ENCODE results near the gene RNPEP.
"Not testable (repeated sequence)": the region's sequence is repeated elsewhere in the genome, so short reads cannot be mapped to it uniquely, and the experiment has no call there.

RNPEP gene

GRCh38 chr1:201962382-201962781 is 20.1 kb upstream of the RNPEP start:
- not testable (repeated sequence) for DNase-seq (ENCODE audit: low read depth in 3 of 3)

GRCh38 chr1:201964261-201964660 is 18.2 kb upstream of the RNPEP start:
- DNase-seq (ENCODE audit: low read depth in 3 of 3) = no peak

- no peak for DNase-seq (ENCODE audit: low read depth in 3 of 3)
Measured at GRCh38 chr1:201966171-201966570, 16.3 kb upstream of the RNPEP start.

- DNase-seq (ENCODE audit: low read depth in 3 of 3) = no peak
Measured at GRCh38 chr1:201968202-201968925, 14.1 kb upstream of the RNPEP start.

- no peak for DNase-seq (ENCODE audit: low read depth in 3 of 3)
Measured at GRCh38 chr1:201970334-201971159, 11.9 kb upstream of the RNPEP start.

DNA sequence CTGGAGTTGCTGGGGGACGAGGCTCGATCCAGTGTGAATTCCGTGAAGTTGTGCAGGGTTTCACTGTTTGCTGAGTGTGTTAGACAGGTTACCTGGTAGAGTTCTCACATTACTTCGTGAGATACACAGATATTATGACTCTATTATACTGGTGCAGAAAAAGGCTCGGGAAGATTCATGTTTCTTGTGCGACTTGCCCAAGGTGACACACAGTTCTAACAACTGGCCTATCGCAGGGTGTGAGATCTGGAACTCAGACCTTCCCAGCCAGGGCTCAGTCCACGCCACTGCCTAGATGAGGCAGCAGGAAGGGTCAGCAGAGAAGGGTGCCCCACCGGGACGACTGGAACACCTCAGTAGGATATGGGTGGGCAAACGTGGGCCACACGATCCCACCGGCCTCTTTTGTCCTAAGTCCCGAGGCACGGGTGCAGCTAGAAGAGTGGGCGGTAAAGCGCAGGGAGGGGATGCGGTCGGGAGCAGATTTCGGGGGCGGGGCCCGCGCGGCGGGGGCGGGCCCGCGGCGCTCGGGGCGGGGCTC is 296 bp upstream of the RNPEP start:
- DNase-seq (ENCODE audit: low read depth in 3 of 3) = peak; percentile 38 to 75 (median 59)

DNA sequence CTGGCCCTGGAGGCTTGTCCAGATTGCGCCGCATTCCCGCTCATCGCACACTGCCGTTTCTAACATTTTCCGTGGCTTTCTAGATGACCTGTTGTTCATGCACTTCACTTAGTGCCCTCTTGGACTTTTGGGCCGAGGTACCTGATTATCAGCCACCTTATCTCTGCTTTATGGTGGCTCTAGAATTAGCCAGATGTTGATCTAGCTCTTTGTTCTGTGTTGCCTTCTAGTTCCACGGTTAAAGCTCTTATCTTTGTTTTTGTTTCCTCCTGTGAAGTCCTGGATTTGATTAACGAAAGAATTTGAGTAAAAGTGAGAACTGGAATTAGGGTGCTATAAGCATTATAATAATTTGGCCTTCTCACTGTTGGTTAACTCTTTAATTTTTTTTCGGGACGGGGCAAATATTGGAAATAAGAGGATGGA is 945 bp downstream of the RNPEP start:
- DNase-seq (ENCODE audit: low read depth in 3 of 3) = no peak

DNA sequence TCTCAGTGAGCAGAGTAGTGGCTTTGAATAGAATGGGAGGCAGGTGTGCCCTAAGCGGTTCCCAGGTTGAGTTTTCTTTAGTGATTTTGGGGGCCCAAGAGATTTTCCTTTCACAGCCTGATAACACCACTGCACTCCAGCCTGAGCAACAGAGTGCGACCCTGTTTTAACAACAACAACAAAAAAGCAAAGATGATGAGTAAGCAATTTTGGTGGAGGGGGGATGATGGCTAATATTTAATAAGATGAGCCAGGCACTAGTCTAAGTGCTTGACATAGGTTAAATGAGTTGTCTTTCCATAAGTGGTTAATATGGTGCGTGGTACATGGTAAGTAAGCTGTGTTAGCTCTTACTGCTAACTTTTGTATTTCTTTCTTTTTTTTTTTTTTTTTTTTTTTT is 2.0 kb downstream of the RNPEP start:
- no peak for DNase-seq (ENCODE audit: low read depth in 3 of 3)

- no peak for DNase-seq (ENCODE audit: low read depth in 3 of 3)
Measured at GRCh38 chr1:201985355-201985754, 2.9 kb downstream of the RNPEP start.

GRCh38 chr1:201988601-201989000 is 6.2 kb downstream of the RNPEP start:
- DNase-seq (ENCODE audit: low read depth in 3 of 3) = no peak

DNA sequence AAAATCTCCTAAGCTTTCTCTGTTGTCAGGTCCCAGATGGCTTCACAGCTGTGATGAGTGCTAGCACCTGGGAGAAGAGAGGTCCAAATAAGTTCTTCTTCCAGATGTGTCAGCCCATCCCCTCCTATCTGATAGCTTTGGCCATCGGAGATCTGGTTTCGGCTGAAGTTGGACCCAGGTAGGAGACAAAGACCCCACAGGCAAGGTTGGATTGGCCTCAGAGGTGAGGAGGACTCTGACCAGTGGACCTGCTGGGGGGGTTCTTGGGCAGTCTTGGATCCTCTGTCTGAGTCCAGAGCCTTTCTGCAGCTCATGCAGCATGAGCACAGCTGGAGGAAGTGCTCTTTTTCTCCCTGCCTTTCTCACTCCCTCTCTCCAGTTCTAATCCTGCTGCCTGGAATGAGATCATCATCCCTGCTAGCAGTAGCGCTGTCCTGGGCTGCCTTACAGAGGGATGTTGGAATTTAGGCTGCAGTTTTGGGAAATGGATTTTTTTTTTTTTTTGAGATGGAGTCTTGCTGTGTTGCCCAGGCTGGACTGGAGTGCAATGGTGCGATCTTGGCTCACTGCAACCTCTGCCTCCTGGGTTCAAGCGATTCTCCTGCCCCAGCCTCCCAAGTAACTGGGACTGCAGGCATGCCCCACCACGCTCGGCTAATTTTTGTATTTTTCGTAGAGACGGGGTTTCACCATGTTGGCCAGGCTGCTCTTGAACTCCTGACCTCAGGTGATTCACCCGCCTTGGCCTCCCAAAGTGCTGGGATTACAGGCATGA is 7.1 kb downstream of the RNPEP start:
- no peak for DNase-seq (ENCODE audit: low read depth in 3 of 3)

GRCh38 chr1:201990427-201990826 is 8.0 kb downstream of the RNPEP start:
- no peak for DNase-seq (ENCODE audit: low read depth in 3 of 3)

DNA sequence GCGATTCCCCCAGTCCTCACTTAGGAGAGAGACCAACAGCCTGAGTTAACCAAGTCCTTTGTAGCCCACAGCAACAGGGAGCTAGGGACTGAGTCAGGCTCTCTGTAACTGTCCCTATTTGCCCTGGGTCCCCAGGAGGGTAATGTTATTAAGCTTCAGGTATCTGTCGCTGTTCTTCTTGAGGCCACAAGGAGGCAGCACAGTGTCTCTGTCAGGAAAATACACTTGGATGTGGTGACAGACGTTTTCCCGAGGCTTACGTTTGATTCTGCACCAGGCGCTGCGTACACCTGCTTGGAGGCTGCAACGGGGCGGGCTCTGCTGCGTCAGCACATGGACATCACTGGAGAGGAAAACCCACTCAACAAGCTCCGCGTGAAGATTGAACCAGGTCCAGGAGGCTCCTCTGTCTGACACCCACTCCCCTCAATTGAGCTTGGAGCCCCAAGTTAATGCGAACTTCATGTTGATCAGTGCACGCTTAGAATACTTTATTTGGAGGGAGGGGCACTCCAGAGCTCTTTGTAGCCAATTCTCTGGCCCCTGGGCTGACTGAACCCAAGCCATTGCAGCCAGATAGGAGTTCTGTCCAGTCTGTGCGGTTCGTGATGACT is 17.3 kb downstream of the RNPEP start:
- DNase-seq (ENCODE audit: low read depth in 3 of 3) = peak in 1 of 3 experiments; percentile 3

DNA sequence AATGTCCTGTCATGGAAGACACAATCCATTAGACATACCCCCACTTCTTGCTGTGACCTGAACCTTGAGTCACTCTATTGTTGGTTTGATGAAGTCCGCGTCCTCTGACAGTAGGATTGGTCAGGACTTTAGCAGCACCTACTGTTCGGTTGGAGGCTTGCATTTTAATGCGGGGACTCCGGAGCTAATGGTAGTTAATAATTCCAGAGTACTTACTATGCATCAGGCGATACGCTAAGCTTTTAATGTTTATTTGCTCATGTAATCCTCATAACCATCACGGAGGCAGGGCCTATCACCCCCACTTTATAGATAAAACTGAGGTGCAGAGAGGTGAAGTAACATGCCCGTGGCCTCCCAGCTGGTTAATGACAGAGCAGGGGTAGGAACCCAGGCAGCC is 20.1 kb downstream of the RNPEP start:
- DNase-seq (ENCODE audit: low read depth in 3 of 3) = no peak

DNA sequence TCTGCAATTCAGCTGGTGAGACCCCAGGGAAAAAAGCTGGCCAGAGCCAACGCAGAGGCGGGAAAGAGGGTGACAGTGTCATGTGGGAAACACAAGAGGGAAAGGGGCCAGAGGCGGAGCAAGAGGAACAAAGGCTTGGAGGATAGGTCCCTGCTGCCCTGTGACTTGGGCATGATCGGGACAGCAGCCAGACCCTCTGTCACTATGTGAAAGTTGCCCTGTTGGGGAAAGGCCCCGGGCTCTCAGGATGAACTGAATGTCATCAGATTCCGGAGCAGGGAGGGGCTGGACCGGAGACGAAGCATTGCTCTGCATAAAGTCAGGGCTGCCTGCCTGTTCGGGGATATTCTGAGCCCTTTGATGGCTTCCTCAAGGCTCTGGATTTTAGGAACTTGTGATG is 22.3 kb downstream of the RNPEP start:
- DNase-seq (ENCODE audit: low read depth in 3 of 3) = no peak

DNA sequence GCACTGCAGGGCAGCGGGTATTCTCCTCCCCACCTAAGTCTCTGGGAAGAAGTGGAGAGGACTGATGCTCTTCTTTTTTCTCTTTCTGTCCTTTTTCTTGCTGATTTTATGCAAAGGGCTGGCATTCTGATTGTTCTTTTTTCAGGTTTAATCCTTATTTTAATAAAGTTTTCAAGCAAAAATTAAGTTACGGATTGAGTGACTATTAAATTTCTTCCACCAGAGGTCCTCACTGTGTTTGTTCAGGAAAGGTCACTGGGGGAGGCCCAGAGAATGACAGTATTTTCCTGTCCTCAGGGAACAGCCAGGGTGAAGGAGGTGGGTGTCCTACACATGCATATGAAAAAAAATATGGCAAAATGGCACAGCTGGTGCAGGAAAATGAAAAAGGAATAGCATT is 23.5 kb downstream of the RNPEP start:
- no peak for DNase-seq (ENCODE audit: low read depth in 3 of 3)

DNA sequence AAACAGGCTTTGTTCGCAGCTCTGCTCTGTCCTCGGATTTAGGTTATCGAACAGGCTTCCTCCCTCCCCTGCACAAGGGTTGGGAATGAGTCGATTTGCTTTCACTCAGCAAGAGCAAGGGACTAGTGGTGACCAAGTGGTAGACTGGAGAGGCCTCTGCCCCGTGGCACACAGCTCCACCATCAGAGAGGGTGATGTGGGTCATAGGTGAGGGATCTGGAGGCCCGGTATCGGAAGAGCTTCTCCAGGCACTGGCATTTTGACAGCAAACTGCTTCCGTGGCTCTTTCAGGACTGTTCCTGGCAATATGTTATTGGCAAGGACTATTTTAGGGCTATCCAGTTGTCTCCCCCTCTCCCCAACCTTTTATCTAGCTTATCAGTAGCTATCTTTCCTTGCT is 24.9 kb downstream of the RNPEP start:
- no peak for DNase-seq (ENCODE audit: low read depth in 3 of 3)

DNA sequence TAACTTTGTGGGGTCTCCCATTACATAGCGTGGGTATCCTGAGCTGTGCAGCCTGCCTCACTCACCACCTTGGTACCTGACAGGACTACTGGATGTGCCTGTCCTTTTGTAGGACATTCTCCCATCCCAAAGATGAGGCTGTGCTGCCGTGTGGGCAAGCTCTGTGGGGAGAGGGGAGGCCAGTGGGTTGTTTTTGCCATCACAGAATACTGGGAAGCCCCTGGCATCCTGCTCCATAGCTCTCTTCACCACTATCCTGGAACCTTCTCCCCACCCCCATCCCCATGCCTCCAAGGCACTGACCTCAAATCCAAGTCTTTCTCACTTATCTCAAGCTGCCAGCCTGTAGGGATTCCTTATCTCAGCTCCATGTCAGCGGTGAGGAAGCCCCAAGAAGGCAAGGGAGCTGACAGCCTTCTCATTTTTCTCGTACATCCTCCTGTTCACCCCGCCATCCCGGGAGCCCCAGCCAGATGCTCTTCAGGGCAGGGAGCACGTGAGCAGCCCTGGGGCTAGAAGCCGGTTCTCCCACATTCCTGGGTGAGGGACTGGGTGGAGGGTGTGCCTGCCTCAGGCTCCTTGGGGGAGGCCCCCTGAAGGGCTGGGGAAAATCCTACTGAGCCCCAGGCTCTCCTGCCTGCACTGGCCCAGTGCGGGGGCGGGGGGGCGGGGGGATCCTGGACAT is 25.5 kb downstream of the RNPEP start:
- no peak for DNase-seq (ENCODE audit: low read depth in 3 of 3)

GRCh38 chr1:202009326-202010179 is 27.1 kb downstream of the RNPEP start:
- DNase-seq (ENCODE audit: low read depth in 3 of 3) = peak; percentile 44 to 56 (median 45)
